HFFc6 (cell line): ENCODE measurements around the gene SORCS2. TPM values are rescaled to one million over a fixed set of nuclear protein-coding genes. Genes with fewer than 3 reads are reported as not detected.

Experiments used
- DNase-seq: peaks from one replicate; pipeline ENCODE4 v3.0.0-alpha.2; 2018
- H3K27ac Mint-ChIP-seq: 2 replicates; pipeline ENCODE4 v1.8.0; 2020; ENCODE audit warnings: mild to moderate bottlenecking, mixed read lengths
- H3K27me3 Mint-ChIP-seq: 2 replicates; pipeline ENCODE4 v1.8.0; 2021; ENCODE audit warnings: mild to moderate bottlenecking, moderate library complexity, mixed read lengths; ENCODE audit not compliant: insufficient read depth
- H3K36me3 Mint-ChIP-seq: 2 replicates; pipeline ENCODE4 v1.8.0; 2021; ENCODE audit warnings: low read depth, mixed read lengths
- H3K4me1 Mint-ChIP-seq: 2 replicates; pipeline ENCODE4 v1.8.0; 2020; ENCODE audit warnings: low read depth, mixed read lengths
- H3K4me3 Mint-ChIP-seq: 2 replicates; pipeline ENCODE4 v1.8.0; 2020; ENCODE audit warnings: mild to moderate bottlenecking, moderate library complexity, mixed read lengths
- H3K9me3 Mint-ChIP-seq: 2 replicates; pipeline ENCODE4 v1.8.0; 2020; ENCODE audit warnings: mild to moderate bottlenecking, mixed read lengths
- total RNA-seq, 6 experiments: library from RNA; stranded (reverse); fragmentation: NEBNext Ultra II Directional; extraction: Animal tissue kit (Norgen Biotek cat#: 25700); gene quantifications; 2 replicates in 1 of 6; 3 replicates in 5 of 6; pipeline ENCODE4 v1.2.3, GENCODE V29; 2021
- TF ChIP-seq, protein P1 (sequence below): fragments of 200-600 bp; sonication (generic); IDR thresholded peaks from 2 replicates; pipeline ENCODE4 v1.5.0; 2021; ENCODE audit warnings: antibody characterized with exemption, mild to moderate bottlenecking

SORCS2 gene
- total RNA-seq, 6 experiments from 2014 or later = 0.05 to 0.15 (median 0.12) TPM; not detected in 3

- H3K4me3 Mint-ChIP-seq = no peak overlapping the region
- H3K4me1 Mint-ChIP-seq = no peaks in the 10 kb centered on the region
- H3K27me3 Mint-ChIP-seq = peaks cover 29% of the 10 kb centered on the region
- no peaks in the 10 kb centered on the region; the same call in 1 of the 2 replicates for H3K36me3 Mint-ChIP-seq
- H3K27ac Mint-ChIP-seq = no peak overlapping the region
- H3K9me3 Mint-ChIP-seq = peaks cover 5% of the 10 kb centered on the region
- TF ChIP-seq, protein P1, sequence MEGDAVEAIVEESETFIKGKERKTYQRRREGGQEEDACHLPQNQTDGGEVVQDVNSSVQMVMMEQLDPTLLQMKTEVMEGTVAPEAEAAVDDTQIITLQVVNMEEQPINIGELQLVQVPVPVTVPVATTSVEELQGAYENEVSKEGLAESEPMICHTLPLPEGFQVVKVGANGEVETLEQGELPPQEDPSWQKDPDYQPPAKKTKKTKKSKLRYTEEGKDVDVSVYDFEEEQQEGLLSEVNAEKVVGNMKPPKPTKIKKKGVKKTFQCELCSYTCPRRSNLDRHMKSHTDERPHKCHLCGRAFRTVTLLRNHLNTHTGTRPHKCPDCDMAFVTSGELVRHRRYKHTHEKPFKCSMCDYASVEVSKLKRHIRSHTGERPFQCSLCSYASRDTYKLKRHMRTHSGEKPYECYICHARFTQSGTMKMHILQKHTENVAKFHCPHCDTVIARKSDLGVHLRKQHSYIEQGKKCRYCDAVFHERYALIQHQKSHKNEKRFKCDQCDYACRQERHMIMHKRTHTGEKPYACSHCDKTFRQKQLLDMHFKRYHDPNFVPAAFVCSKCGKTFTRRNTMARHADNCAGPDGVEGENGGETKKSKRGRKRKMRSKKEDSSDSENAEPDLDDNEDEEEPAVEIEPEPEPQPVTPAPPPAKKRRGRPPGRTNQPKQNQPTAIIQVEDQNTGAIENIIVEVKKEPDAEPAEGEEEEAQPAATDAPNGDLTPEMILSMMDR = no peak
- no peak for DNase-seq
Observed at GRCh38 chr4:7532043-7532442, 339.7 kb downstream of the SORCS2 start.

DNA sequence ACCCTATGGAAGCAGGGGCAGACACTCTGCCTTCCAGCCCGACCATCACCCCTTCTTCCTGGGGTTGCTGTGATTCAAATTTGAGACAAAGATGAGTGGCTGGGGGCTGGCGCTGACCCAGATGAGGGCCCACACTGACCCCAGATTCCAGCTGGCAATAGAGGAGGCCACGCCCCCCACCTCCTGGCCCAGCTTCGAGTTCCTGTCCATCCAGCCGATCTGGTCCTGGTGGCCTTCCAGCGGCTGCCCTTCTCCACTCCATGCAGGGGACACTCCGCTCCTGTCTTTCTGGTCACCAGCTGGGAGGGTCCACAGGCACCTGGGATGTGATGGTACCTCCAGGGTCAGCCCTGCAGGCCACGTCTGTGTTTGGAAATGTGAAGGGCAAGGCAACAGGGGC, 340.9 kb downstream of the SORCS2 start:
- no peak overlapping the region for H3K4me3 Mint-ChIP-seq
- H3K36me3 Mint-ChIP-seq = no peaks in the 10 kb centered on the region; the same call in 1 of the 2 replicates
- H3K9me3 Mint-ChIP-seq = peaks cover 5% of the 10 kb centered on the region
- H3K27me3 Mint-ChIP-seq = peaks cover 35% of the 10 kb centered on the region
- no peak for DNase-seq
- no peak overlapping the region for H3K27ac Mint-ChIP-seq
- TF ChIP-seq, protein P1 = no peak
- H3K4me1 Mint-ChIP-seq = no peaks in the 10 kb centered on the region

DNA sequence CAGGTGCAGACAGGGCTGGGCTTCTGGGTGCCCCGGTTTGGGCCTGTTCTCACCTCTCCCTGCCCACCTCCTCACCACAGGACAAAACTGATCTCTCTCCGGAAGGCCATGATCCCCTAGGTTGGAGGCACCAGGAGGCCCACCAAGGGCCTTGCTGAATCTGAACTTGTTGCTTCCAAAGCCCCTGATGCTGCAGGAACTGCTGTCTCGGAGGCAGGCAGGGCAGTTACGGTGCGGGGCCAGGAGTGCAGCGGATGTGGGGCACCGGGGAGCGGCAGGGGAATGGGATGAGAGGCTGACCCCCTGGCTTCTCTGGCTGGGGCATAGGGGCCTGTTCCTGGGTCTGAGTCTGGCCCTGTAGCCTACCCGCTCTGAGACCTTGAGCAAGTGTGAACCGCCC, 342.8 kb downstream of the SORCS2 start:
- H3K27ac Mint-ChIP-seq = no peak overlapping the region
- H3K4me1 Mint-ChIP-seq = no peaks in the 10 kb centered on the region
- peaks cover 5% of the 10 kb centered on the region for H3K9me3 Mint-ChIP-seq
- H3K4me3 Mint-ChIP-seq = no peak overlapping the region
- TF ChIP-seq, protein P1 = no peak
- DNase-seq = no peak
- no peaks in the 10 kb centered on the region; the same call in 1 of the 2 replicates for H3K36me3 Mint-ChIP-seq
- H3K27me3 Mint-ChIP-seq = peaks cover 31% of the 10 kb centered on the region

DNA sequence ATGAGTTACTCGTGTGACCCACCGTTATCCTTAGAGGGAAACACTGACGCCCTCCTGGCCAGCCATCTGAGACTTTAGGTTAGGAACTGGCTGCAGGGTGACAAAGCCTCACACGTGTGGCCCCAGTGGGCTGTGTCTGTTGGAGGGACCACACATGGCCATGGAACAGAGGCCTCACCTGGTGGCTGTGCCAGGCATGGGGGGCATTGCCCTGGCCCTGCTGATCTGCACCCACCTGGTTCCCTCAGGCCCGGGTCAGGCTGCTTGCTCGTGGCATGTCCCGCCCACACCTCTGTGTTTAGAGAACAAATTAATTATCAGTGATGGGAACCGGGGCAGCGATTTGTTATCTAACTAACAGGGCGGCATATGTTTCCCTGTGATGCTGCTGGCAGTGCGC, 343.3 kb downstream of the SORCS2 start:
- H3K36me3 Mint-ChIP-seq = no peaks in the 10 kb centered on the region; the same call in 1 of the 2 replicates
- DNase-seq = no peak
- H3K9me3 Mint-ChIP-seq = peaks cover 5% of the 10 kb centered on the region
- H3K27ac Mint-ChIP-seq = no peak overlapping the region
- H3K4me1 Mint-ChIP-seq = no peaks in the 10 kb centered on the region
- TF ChIP-seq, protein P1 = no peak
- no peak overlapping the region for H3K4me3 Mint-ChIP-seq
- H3K27me3 Mint-ChIP-seq = peaks cover 29% of the 10 kb centered on the region

- Mint-ChIP-seq H3K36me3 (no peaks in the 10 kb centered on the region; the same call in 1 of the 2 replicates), H3K9me3 (peaks cover 5% of the 10 kb centered on the region), H3K27me3 (peaks cover 27% of the 10 kb centered on the region), H3K4me3 (no peak overlapping the region), H3K27ac (no peak overlapping the region), H3K4me1 (no peaks in the 10 kb centered on the region)
- TF ChIP-seq, protein P1 = no peak
- no peak for DNase-seq
Observed at GRCh38 chr4:7536876-7537275, 344.5 kb downstream of the SORCS2 start.
